Tibial nerve (tissue), 3 donors: ENCODE results near the gene VPS26A.

Source experiments
- EP300 ChIP-seq, 2 donors: sonication (generic); formaldehyde crosslinking; IDR thresholded peaks; one replicate each; pipeline ENCODE4 v1.6.1; 2017; ENCODE audit warnings: antibody characterized with exemption in 2 of 2, mild to moderate bottlenecking in 1 of 2
- POLR2A ChIP-seq, 2 donors: fragments of 450-650 bp; IDR thresholded peaks; one replicate each; pipeline ENCODE4 v1.6.1; 2017; ENCODE audit warnings: antibody characterized with exemption in 2 of 2, mild to moderate bottlenecking in 2 of 2, moderate library complexity in 2 of 2

DNA sequence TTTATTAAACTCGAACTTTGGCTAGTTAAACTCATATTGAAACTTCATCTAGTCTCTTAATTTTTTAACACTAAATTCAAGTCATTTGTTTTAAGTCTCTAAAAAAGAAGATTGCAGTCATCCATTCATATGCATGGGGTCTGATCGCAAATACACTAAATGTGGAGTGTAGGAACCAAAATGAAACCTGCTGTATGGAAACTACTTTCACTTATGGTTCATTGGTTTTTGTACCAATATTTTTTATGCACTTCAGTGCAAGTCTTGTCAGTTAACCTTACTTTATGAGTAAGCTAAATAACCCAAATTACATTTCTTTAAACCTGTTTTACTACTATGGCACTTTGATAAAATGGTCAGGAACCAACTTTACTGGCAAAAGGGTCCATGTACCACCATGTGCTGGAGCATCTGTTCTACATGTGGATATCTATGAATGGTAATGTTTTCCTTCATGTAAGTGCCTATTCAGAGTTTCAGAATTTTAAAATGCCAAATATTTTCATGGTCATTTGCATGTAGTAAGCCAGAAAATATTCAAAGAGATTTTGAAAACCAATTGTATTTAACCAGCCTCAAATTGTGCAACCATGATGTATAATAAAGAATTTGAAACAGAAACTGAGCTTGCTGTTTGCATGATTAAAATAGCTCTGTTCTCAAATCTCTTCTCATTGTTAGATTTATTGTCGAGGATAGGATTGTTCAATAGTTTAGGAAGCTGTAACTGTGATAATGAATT, 48.4 kb downstream of the VPS26A start:
- no peak for TF ChIP-seq EP300 (IDR thresholded peaks at IDR 0.05)
- no peak for TF ChIP-seq POLR2A (IDR thresholded peaks at IDR 0.05)
